ENCODE results near the gene FRAT2.

FRAT2 gene, protein sequence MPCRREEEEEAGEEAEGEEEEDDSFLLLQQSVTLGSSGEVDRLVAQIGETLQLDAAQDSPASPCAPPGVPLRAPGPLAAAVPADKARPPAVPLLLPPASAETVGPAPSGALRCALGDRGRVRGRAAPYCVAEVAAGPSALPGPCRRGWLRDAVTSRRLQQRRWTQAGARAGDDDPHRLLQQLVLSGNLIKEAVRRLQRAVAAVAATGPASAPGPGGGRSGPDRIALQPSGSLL

GRCh38 chr10:97334370-97335175, at the start of gene FRAT2:
TSS of gene FRAT2 (minus strand) at chr10:97334729. CDS start at chr10:97334572, 157 bp downstream.
- peak; percentile 92 for DNase-seq

GRCh38 chr10:97384156-97384555, 49.6 kb upstream of the FRAT2 start:
- no peak for DNase-seq

DNA sequence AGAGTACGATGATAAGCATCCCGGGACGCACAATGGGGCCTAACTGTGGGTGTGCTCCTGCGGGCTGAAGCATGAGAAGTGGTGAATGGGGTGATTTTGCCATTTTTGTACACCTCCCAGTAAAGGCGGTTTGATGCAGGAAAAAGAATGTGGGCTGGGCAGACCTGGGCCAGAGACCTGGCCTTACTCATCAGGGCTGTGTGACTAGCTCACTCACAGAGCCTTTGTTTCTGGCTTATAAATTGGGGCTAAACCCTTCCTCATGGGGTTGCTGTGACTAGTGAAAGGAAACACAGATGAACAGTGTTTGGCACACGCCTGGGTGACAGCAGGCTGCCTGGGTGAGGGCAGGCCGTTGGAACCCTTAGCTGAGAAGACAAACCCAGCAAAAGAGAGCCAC, 48.6 kb upstream of the FRAT2 start:
- no peak for DNase-seq

DNA sequence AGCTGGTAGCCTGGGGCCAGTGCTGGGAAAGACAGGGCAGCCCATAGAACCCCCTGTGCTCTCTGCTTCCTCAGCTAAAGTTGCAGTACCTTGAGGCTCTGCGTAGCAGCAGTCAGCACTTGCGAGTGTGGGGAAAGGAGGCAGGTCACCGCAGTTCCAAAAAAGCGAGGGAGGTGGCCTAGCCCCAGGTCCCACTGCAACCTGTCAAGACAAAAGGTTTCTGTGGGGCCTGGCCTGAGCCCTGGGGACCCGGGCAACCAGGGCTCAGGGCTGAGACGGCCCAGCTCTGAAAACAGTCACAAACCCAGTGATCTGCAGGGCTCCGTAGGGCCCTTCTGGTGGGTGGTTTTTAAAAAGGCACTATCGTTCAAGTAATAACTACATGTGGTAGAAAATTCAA, 47.1 kb upstream of the FRAT2 start:
- DNase-seq = no peak

- DNase-seq = no peak
These were observed 46.0 kb upstream of the FRAT2 start for GRCh38 chr10:97380516-97380915.

DNA sequence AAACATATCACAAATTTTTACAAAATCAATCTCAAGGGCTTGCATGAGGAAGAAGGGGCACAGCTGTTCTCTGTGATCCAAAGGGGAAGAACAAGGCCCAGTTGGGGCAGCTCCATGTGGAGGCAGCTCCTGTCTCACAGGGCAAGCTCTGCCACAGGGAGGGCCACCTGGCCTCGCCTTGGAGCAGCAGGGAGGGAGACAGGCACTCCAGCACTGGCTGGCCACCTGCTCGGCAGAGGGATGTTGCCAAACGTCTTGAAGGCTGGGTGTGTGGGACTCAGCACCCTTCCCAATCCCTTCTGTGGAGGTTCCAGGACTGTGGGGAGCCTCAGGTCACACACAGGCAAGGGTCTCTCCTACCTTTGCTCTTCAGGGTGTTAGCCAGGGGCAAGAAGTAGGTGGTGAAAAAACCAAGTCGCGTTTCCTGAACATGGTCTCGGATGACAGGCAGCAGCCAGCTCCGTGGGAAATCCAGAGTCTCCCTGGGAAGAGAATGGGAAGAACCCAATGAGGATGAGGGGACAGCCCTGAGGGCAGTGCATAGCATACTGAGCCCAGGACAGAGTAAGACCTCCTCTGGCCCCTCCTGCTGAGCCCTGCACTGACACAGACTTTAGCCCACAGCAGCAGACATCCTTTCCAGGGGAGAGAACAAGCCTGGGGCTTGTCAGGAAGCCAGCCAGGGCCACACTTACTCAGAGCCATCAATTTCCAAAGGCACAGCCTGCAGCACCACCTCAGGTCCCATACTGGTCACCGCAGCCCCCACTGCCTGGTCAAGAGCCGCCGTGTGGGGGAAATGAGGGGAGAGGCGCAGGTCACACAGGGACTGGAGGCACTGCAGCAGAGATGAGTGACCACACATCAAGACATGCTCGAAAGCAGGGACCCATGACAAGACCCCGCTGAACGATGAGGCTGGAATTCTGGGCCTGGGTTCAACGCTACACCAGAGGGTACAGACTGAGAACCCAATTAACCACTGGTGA, 44.7 kb upstream of the FRAT2 start:
- DNase-seq = no peak

DNA sequence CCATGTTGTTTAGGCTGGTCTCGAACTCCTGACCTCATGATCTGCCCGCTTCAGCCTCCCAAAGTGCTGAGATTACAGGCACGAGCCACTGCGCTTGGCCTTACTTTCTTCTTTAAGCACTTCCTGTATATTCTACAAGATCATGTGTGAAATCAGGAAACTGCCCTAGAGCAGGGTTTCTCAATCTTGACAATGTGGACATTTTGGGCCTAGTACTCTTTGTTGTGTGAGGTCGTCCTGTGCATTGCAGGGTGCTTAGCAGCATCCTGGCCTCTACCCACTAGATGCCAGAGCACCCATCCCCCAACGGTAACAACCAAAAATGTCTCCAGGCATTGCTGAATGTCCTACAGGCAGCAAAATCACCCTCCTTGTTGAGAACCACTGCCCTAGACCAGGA, 41.9 kb upstream of the FRAT2 start:
- DNase-seq = no peak

DNA sequence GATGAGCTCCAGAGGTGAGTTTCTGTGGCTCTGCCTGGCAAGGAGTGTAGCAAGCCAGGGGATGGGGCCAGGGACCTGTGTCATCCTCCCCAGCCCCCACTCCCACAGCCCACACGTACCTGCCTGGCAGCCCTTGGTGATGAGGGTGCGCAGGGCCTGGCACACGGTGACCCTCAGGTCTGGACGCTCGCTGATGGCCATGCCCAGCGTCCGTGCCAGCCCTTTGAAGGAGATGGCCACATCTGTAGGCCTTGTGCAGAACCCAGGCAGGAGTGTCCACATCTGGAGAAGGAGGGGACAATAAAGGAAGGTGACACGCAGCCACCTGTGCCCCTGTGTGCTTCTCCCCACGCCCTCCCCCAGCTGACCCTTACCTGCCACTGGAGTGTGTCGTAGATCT, 38.9 kb upstream of the FRAT2 start:
- no peak for DNase-seq

DNA sequence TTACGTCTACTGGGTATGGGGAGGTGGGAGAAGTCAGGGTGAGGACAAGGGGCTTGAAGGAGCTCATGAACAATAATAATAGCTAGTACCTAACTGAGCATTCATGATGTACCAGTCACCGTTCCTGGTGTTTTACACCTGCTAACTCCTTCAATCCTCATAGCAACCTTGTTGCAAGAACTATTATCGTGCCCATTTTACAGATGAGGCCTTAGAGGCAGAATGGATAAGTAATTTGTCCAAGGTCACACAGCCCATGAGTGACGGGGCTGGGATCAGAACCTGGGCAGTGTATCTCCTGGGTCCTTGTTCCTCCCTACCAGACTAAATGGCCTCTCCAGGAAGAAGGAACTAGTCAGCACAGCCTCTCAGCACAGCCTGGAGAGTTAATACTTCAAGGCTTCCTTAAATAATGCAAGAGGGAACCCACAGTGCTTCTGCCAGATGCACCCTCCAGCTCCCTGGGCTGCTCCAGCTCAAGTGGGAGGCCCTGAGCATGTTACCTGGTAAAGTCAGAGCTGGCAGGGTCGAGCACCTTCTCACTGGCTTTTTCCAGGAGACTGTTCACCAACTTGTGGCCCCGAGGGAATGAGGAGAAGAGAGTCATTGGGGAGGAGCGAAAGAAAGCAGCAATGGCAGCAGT, 37.8 kb upstream of the FRAT2 start:
- DNase-seq = no peak

DNA sequence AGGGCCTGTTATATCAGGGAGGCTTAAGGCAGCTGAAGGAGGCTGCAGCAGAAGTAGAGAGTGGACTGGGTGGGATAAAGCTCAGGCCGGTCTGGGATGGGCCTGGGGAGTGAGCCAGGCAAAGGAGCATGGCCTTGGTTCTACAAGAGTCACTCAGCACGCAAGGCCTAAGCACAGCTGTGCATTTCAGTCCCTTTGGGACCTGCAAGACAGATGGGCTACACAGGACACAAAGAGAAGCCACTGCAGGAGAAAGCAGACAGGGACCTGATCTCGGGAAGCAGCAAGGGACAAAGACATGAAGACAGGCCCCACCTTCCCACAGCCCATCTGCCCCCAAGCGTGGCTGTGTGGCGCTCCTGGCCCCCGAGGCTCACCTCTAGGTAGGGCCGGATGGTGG, 37.2 kb upstream of the FRAT2 start:
- DNase-seq = no peak

- DNase-seq = no peak
These were observed 32.7 kb upstream of the FRAT2 start for GRCh38 chr10:97367126-97367649.

GRCh38 chr10:97366572-97366971, 32.0 kb upstream of the FRAT2 start:
- no peak for DNase-seq

DNA sequence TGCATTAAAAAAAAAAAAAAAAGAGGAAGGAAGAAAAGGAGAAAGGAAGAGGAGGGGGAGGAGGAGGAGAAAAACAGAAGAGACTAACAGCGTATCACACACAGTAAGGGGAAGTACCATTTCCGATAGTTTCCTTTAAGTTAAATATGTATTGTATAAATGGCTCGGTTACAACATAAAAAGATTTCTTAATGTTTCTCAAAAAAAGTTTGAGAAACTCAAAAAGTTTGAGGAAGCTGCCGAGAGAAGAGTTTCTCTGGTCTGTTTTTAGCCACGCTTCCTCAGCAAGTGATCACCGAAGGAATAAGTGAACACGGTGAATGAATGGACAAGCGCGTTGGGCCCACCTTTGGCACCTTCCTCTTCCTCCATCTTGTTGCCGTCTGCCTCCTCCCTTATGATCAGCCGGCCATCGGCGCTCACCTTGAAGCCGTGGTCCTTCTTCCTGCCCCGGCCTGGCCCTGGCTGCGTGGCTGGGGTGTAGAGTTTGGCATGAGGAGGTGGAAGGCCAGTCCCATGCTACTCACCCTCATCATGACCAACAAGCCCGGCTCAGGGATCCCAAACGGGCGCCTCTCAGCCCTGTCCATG, 31.3 kb upstream of the FRAT2 start:
- DNase-seq = no peak

DNA sequence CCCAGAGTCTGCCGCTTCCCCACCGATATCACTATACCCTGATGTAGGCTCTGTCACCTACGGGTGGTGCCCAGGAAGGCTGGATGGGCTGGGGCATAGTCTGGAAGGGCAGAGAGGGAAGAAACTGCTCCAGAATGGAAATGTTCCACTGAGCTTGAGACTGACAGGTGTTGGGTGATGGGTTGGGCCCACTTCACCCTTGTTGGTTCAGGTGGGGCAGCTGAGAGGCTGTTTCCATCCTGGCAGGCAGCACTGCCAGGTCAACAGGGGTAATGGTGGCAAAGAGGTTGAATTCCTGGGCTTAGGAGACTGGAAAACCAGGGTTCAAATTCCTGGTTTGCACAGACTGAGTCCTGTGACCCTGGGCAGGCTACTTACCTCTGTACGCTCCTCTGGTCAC, 28.5 kb upstream of the FRAT2 start:
- DNase-seq = no peak

DNA sequence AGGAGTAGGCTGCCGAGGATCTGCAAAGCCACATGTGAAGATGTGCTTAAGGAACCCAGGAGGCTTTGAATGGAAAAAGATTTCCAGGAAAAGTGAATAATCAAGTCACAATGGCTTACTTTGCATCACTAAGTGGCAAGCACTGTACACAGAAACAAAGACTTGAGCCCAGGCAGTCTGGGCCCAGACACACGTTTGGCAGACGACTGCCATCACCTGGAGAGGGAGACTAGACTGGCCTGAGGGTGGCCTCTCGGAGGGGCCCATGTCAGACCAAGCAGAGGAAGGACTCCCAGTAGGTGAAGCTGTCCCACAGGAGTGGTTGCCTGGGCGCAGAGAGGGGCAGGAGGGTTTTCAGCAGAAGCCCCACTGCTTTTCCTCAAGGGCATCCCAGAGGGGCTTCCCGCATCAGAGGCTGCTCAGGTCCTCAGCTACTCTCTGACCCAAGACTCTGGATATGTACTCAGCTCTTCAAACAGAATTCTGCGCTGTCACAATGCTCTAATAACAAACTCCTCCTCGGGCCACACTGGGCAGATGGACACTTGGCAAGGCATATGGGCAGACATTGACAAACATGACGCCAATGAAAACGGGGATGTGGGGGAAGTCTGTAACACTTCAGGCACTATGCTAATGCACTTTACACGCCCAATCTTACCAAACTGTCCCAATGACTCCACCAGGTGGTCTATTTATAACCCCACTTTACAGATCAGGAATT, 27.9 kb upstream of the FRAT2 start:
- no peak for DNase-seq

DNA sequence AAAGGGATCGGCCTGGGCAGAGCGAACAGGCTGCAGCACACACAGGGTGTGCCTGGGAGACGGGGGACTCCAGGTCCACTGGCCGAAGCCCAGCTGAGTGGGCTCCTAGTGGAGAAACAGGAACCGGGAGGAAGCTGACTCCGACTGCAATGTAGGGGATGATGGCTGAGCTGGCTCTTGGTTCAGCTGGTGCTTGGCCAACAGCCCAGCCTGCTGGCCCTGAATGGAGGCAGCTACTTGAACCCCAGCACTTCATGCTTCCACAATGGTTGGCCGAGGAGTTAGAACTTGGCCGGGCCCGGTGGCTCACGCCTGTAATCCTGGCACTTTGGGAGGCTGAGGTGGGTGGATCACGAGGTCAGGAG, 27.0 kb upstream of the FRAT2 start:
- DNase-seq = no peak

GRCh38 chr10:97360705-97361536, 26.4 kb upstream of the FRAT2 start:
- no peak for DNase-seq

- DNase-seq = no peak
These were observed 24.3 kb upstream of the FRAT2 start for GRCh38 chr10:97358781-97359180.

GRCh38 chr10:97358349-97358748, 23.8 kb upstream of the FRAT2 start:
- DNase-seq = no peak

DNA sequence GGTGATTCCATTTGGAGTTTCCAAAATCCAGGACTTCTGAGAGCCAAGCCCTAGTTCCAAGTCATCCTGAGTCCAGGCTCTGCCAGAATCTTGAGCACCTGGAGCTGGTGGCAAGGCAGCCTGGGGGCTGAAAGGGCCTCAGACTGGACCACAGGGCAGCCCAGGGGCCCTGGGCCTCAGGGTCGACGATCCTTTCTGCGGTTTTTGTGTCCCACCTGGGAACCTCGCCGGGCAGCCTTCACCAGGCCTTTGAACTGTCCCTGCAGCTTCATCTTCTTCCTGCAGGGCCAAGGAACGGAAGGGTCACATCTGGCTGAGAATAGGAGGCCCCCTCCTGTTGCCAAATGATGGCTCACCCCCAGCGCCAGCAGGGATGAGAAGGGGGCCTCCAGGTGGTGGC, 22.4 kb upstream of the FRAT2 start:
- no peak for DNase-seq
